ENCODE results near the gene PTPRT.

PTPRT gene

DNA sequence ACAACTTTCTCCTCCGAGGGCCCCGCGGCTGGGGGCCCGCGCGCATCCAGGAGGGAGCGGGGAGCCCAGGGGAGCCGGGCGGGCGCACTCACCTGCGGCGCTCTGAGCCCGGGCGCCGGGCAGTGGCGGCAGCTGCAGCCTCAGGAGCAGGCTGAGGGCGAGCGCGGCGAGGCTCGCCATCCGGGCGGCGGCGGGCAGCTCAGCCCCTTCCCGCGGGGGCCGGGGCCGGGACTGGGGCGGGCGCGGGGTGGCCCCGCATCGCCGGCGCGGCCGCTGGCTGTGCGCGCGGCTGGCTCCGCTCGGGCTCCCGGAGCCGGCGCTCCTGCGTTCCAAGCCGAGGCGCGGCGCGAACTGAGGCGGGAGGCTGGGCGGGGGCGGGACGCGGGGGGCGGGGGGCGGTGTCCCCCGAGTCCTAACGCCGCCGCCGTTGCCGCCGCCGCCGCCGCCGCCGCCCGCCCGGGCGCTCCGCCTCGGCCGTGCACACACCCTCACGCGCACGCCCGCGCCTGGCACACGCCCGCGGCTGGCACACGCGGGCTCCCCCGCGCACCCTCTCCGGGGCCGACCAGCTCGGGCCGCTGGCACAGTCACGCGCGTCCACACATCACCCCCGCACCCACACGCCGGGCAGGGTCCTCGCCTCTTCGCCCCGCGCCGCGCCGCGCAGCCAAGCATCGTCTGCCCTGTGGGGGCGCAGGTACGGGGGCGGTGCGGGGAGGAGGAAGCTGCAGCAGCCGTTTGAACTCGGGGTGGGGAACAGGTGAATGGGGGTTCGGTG is at the start of gene PTPRT:
Gene PTPRT (minus strand): TSS at position 353 of the 778 bp plus-strand sequence. CDS start 173 bp downstream, at position 180.
- no peak for DNase-seq (ENCODE audit: low read depth in 2 of 2)

DNA sequence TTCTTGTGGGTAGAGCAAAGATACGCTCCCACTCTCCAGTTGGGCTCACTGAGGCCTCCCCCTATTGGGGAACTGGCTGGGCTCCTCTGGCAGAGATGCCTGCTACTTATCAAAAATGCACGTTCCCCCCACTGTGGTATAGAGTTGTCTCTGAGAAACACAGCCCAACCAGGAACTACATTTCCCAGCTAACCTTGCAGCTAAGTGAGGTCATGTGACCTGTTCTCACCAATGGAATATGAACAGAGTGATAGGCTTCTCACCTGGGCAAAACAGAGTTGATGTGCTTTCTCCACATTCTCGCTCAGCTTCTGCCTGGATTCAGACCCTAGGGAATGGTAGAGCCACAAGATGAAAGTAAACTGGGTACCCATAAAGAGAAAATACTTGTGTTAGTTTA is 49.1 kb upstream of the PTPRT start:
- no peak for DNase-seq (ENCODE audit: low read depth in 2 of 2)

DNA sequence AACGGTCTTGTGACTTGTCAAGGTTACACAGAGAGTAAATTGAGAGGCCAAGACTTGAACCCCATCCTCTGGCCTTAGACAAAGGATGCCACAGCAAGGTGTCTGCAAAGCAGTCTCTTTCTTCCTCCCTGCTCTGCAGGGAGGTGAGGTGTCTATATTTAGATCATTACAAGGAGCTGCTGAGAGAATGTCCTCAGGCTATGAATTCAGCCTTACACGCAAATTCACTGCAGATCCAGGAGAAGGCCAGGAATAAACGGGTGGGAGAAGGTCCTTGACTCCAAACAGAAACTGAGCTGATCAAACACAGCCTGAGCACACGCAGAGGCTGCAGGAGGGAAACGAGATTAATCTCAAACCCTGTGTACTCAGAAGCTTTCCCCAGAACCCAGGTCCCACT is 48.6 kb upstream of the PTPRT start:
- DNase-seq (ENCODE audit: low read depth in 2 of 2), result no peak

DNA sequence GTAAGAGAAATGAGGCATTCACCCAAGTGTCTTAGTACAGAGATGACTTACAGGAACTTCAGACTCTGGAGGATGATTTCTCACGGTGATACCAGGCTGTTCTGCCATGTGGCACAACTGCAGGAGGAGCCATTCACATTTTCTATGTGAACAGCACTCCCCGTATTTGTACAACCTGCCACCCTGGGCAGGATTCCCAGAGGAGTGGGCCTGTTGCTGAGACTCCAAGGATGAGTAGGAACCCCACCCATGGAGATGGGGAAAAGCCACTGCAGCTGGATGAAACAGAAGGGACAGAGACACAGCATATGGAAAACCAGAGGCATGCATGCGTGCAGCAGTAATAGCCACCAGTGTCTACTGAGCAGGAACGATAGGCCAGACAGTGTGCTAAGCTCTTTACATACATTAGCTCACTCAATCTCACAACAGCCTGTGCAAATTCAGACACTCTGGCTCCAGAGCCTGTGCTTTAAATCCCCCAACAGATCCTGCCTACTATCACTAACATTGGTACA is 48.0 kb upstream of the PTPRT start:
- DNase-seq (ENCODE audit: low read depth in 2 of 2), result no peak

DNA sequence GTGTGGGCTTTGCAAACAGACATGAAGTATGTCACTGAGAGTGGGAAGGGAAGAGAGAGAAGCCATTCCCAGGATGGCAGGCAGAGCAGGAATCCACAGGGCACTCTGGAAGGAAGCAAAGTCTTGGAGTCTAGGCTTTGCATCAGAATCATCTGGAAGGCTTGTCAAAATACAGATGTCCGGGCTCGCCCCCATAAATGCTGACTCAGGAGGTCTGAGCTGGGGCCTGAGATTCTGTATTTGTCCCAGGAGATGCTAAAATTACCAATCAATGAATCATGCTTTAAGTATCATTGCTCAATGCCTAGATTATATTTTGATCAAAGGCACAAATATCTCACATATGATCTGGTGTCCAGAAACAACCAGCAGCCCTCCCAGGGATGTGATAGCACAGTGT is 46.3 kb upstream of the PTPRT start:
- no peak for DNase-seq (ENCODE audit: low read depth in 2 of 2)

DNA sequence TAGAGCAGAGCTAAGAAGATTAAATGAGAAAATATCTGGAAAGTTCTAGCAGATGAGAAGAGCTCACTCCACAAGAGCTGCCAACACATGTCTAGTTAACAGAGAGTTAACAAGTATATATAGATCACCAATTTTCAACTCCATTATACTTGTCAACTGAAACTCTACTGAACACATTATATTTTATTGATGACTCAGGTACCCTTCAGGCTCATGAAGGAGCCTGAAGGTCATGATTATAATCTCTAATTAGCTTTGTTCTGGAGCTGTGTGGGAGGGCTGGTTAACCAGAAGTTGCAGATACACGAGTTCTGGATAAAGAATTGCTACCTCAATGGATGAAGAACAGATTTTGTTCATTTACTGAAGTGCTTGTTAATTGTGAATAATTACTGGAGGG is 42.1 kb upstream of the PTPRT start:
- DNase-seq (ENCODE audit: low read depth in 2 of 2), result no peak

DNA sequence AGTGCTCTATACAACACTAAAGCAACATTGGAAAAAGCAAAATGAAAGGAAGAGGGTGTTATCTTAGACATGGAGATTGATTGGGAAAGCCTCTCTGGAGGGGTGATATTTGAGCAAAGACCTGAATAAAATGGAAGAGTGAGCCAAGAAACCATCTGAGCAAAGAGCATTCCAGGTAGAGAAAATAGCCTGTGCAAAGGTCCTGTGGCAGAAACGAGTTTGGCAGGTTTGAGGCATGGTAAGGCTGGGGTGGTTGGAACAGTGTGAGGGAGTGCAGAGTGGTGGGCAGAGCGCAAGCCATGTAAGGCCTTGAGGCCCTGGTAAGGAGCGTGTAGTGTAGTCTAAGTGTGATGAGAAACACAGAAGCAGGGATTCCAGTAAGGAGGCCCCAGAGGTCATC is 40.0 kb upstream of the PTPRT start:
- no peak for DNase-seq (ENCODE audit: low read depth in 2 of 2)

DNA sequence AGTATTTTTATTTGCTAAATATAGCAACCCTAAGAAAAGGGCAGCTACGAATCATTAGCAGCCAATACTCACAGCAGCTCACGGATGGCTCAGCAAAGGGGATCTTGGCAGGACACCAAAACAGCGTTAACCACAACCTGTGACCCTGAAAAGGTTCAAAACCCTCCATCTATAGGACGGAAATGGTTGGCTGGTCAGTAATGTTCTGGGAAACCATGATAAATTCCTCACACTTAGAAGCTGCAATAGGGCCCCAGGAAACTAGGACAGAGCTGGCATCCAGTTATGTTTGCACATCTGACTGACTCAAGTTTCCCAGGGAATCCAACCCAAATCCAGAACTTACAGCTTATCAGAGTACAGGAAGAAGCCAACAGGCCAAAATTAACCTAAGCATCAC is 30.9 kb upstream of the PTPRT start:
- DNase-seq (ENCODE audit: low read depth in 2 of 2), result no peak

DNA sequence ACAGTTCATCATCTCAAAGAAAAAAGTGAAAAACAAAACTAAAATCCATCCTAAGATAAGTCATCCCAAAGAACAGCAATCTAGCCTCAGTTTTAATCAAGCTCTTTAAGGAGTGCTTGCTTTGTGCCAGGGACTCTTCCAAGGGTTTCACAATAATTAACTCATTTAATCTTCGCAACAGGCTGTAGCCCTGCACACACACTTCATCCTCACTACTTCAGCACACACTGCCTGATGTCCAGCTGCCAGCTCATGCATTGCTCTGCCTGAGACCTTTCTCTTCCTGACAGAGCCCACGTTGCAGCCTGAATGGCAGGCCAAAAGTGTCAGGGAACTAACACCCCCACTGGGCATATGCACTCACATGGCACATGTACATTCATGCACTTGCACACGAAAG is 21.2 kb upstream of the PTPRT start:
- no peak for DNase-seq (ENCODE audit: low read depth in 2 of 2)

DNA sequence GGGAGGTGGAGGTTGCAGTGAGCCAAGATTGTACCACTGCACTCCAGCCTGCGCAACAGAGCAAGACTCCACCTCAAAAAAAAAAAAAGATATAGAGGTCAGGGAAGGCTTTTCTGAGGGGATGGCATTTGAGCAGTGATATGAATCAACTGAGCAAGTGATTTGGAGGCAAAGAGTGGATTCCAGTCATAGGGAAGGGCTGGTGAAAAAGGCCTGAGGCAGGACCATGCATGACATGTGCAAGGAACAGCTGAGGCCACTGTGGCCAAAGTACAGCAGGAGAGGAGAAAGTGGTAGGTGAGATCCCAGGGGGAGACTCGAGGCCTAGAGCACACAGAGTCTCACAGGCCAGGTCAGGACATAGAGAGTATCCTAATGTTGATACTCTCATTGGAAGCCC is 20.1 kb upstream of the PTPRT start:
- DNase-seq (ENCODE audit: low read depth in 2 of 2), result no peak

DNA sequence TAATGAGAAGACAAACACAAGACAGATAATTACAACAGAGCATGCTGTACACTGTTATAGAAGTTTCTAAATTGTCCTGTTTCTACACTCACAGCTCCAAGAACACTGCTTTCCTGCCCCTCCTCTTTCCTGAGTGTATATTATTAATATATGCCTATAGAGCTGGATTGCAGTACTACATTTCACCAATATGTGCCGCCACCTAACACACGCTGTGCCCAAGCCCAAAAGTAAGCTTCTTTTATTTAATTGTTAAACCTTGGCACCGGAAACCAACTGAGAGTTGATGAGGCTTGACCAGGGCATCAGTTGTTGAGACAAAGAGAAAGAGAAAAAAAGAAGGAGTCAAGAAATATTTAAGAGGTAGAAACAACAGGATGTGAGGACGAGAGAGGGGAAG is 16.0 kb upstream of the PTPRT start:
- no peak for DNase-seq (ENCODE audit: low read depth in 2 of 2)

DNA sequence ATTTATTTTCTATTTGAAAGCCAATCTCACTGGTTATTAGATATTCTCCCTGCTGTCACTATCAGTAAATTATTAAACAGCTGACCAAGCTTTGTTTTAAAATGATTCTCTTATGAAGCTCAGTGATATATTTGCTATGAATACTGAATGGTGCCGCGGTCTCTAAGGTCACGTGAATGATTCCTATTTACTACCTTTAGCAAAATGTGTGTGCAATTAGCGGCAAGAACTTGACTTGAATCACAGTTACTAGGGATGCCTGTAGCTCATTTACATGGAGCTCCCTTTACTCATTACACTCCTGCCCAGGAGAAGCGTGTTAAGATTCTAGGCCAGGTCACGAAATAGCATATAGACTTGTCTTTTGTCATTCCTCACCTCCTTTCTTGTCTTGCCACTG is 12.4 kb upstream of the PTPRT start:
- no peak for DNase-seq (ENCODE audit: low read depth in 2 of 2)

DNA sequence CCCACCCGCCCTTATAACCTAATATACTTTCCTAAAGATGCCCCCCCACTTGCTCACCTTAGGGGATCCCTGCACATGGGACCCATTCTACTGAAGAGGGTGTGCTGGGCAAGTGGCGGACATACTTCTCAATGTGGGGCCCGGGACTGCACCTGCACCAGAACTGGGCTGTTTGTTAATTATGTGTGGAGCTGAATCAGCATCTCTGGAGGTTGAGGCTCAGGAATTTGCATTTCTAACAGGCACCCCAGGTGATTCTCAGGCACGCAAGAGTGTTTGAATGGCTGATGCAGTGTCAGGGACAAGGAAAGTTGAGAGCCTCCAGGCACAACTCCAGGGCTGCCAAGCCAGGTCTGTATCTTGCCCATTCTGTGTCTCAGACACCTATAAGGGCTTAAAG is 8.9 kb upstream of the PTPRT start:
- DNase-seq (ENCODE audit: low read depth in 2 of 2), result no peak

DNA sequence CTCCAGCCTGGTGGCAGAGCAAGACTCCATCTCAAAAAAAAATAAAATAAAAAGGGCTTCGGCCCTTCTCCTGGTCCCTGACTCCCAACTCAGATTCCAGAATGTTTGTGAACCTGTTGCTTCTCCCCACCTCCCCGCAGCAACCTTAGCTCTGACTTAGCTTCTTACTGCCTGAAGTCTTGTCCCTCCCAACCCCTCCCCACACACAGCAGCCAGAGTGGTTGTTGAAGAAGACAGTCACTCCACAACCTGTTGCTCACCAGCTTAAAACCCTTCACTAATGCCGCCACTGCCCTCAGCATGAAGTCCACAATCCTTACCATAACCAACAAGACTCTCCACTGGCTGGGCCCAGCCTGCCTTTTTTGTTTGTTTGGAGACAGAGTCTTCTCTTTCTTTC is 6.5 kb upstream of the PTPRT start:
- no peak for DNase-seq (ENCODE audit: low read depth in 2 of 2)

DNA sequence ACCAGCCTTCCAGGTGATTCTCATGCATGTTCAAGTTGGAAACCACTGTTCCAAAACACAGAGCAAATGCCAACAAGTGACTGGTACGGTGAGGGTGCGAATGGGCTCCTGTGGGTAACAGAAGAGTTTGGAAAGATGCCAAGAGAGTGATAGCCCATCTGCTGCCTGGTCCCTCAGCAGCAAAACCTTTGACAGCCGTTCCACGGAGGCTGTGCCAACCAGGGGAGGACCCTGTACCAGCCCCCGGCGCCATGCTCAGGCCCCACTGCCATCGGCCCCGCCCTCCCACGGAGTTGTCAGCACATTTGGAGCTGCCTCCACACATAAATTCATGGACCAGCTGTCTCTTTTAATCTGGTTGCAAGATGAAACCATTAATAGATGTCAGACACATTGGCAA is 4.4 kb upstream of the PTPRT start:
- no peak for DNase-seq (ENCODE audit: low read depth in 2 of 2)

DNA sequence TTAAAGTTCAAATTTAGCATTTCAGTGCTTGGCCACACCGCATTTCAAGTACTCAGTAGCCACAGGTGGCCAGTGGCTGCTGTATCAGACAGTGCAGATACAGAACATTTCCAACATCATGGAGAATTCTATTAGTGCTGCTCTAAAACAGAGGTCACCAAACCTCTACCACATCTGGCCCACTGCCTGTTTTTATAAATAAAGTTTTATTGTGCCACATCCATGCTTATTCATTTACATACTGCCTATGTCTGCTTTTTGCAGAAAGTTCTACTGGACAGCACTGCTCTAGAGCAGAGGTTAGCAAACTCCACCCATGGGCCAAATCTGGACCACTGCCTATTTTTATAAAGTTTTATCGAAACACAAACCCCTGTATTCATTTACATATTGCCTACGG is 3.7 kb upstream of the PTPRT start:
- DNase-seq (ENCODE audit: low read depth in 2 of 2), result no peak

DNA sequence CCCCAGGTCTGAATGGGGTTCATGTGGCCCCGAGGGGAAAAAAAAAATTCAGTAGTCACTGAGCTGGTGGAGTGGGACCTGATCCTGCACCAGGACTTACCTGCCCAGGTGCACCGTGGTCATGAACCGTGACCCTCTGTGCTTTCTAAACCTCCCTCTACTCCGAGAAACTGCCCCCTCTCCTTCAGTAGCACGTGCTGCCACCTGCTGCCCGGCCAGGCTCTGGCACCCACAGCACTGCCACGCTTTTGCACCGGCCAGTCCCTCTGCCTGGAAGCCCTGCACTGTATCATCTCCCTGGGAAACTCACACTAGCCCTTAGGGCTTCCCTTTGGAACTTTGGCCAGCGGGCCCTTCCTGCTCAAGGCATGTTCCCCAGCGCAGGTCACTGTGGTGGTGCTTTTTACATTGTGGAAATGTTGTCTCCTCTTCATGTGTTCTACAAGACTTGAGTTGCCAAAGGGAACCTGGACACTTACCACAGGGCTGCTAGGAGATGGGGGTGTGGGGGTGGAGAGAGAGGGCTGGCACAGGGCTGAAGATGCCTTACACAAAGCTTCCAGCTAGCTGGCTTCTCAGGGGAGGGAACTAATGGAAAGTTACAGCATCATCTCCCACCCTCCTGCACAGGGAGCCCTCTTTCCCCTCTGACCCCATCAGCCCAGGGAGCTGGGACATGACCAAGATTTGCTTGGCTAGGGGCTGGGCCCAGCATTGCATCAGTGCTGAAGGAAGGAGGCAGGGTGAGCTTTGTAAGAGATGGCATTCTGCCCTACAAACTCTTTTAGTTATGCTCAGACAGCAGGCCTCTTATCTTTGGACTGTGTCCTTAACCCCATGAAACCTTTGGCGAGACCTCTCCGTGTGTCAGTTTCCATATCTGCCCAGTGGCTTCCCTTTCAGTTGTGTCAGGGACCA is 2.5 kb upstream of the PTPRT start:
- no peak for DNase-seq (ENCODE audit: low read depth in 2 of 2)

DNA sequence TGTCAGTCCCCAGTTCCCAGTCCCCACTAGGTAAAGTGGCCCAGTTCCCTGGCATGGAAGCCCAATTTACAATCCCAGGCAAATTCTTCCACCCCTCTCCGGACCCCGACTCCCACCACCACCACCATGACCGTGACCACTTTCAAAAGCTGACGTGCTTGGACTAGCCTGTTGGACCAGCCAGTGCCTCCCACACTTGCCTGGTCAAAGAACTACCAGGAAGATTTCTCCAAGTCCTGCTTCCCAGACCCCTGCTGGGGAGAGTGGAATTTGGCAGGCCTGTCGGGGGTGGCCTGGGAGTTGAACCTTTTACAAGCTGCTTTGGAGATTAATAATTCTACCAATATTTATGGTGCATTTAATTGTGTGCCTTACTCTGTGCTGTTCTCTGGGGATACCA is 1.4 kb upstream of the PTPRT start:
- DNase-seq (ENCODE audit: low read depth in 2 of 2), result no peak

DNA sequence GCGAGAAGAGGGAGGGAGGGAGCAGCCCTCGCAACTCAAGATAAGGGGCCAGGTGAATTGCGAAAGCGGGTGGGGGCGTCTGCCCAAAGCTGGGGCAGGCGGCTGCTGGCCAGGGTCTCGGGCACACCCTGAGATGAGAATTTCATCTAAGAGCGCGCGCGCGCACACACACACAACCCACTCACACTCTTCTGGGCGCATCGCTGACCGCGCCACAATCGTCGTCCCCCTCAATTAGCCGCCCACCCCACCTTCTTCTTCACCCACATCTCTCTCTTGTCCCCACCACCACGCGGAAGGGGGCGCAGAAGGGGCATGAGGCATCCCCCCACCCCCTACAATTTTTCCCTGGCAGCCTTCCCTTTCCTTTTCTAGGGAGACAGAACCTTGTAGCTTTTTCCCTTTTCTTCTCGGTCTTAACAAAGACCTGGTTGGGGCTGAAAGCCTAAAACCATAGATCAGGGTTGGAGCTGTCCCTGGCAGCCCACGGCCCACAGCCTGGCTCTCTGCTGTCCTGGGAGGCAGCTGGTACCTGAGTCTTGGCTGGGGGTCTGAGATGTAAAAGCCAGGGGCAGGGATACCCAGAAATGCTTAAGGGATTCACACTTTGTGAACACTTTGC is 737 bp upstream of the PTPRT start:
- no peak for DNase-seq (ENCODE audit: low read depth in 2 of 2)

DNA sequence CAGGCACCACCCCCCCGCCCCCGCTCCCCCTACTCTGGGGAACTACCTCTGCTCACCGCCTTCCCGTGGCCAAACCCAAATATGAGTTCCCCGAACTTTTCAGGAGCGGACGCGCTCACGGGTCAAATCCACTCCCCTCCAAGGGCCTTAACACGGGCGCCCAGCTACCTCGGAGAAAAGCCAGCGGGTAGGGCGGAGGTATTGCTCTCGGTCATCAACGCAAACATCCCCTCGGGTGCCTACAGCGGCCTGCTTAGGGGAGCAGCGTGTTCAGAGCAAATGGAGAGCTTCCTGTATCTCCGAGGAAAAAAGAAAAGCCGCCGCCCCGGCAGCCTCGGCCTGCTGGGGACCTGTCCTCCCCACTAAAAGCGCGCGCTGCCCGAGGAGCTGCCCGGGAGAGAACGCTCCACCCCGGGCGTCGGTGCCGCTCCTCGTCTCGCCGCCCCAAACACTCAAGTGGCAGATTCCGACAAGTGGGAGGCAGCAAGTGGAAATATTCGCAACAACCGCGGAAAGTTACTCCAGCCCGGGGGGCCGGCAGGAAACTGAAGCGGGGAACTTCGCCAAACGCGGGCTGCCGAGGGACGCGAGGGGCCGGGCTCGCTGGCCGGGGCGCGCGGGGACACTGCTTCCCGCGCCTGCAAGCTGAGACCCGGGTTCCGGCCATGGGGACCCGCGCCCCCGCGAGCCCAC is 699 bp downstream of the PTPRT start:
- no peak for DNase-seq (ENCODE audit: low read depth in 2 of 2)

DNA sequence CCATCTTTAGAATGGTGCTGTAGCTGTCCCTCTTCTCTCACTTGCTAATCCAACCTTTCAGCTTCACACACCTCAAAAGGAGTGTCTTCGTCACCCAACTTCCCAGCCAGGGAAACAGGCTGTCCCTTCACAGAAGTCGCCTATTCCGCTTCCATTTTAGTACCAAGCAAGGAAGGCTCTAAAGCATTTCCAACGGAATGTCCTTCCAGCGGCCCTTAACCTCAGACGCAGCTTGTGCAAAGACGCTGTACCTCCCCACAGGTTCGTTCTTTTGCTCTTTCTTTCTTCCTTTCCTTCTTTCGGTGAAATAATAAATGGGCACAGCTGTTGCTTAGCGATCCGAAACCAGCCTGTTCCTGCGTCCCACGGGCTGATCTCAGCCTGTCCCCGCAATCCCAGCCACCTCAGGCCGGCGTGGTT is 1.5 kb downstream of the PTPRT start:
- DNase-seq (ENCODE audit: low read depth in 2 of 2), result no peak
